GM21576 (cell line): ENCODE results near the gene IPO13.

Experiments
- ATAC-seq: cut with Tn5 transposase; IDR thresholded peaks from one replicate; pipeline ENCODE4 v1.9.1; 2021; ENCODE audit warnings: mild to moderate bottlenecking, moderate library complexity; ENCODE audit not compliant: unreplicated experiment

Gene IPO13

GRCh38 chr1:43946236-43947060 lies at the start of gene IPO13:
Gene IPO13, plus strand, starts transcription at chr1:43946950. Its CDS starts 651 bp downstream, at chr1:43947601.
- peak; percentile 91 for ATAC-seq

- ATAC-seq = no peak
Observed at GRCh38 chr1:43898981-43899380, 47.8 kb upstream of the IPO13 start.

- ATAC-seq = no peak
Observed at GRCh38 chr1:43900386-43900785, 46.4 kb upstream of the IPO13 start.

- ATAC-seq = no peak
Observed at GRCh38 chr1:43901196-43901961, 45.4 kb upstream of the IPO13 start.

- no peak for ATAC-seq
Observed at GRCh38 chr1:43902058-43902831, 44.5 kb upstream of the IPO13 start.

- no peak for ATAC-seq
Observed at GRCh38 chr1:43904660-43905551, 41.8 kb upstream of the IPO13 start.

GRCh38 chr1:43908226-43908625 lies 38.5 kb upstream of the IPO13 start:
- no peak for ATAC-seq

GRCh38 chr1:43908858-43909257 lies 37.9 kb upstream of the IPO13 start:
- ATAC-seq = no peak

- no peak for ATAC-seq
Observed at GRCh38 chr1:43910343-43910742, 36.4 kb upstream of the IPO13 start.

- no peak for ATAC-seq
Observed at GRCh38 chr1:43912607-43913006, 34.1 kb upstream of the IPO13 start.

GRCh38 chr1:43913051-43913501 lies 33.7 kb upstream of the IPO13 start:
- no peak for ATAC-seq

GRCh38 chr1:43913666-43914360 lies 32.9 kb upstream of the IPO13 start:
- no peak for ATAC-seq

GRCh38 chr1:43914576-43915525 lies 31.9 kb upstream of the IPO13 start:
- ATAC-seq = no peak

GRCh38 chr1:43919906-43920305 lies 26.8 kb upstream of the IPO13 start:
- ATAC-seq = no peak

GRCh38 chr1:43921022-43921421 lies 25.7 kb upstream of the IPO13 start:
- no peak for ATAC-seq

- no peak for ATAC-seq
Observed at GRCh38 chr1:43924516-43924915, 22.2 kb upstream of the IPO13 start.

- ATAC-seq = no peak
Observed at GRCh38 chr1:43925846-43926245, 20.9 kb upstream of the IPO13 start.

GRCh38 chr1:43930168-43930948 lies 16.4 kb upstream of the IPO13 start:
- ATAC-seq = no peak
